Mammary epithelial cell (primary cell): ENCODE measurements around the gene OR8I2.

Experiments
- CTCF ChIP-seq, 2 donors: IDR thresholded peaks in 1 of 2; conservative IDR thresholded peaks in 1 of 2; 2 replicates each; pipeline ENCODE4 v1.5.1; 2011 to 2012; ENCODE audit warnings: inconsistent platforms in 2 of 2, low read length in 2 of 2, mild to moderate bottlenecking in 2 of 2, control low read depth in 1 of 2, low read depth in 1 of 2; ENCODE audit not compliant: insufficient read depth in 1 of 2; ENCODE audit errors: extremely low read depth in 1 of 2
- EZH2 ChIP-seq: IDR thresholded peaks from 2 replicates; pipeline ENCODE4 v1.6.1; 2012; ENCODE audit warnings: low read length, inconsistent platforms, borderline replicate concordance

DNA sequence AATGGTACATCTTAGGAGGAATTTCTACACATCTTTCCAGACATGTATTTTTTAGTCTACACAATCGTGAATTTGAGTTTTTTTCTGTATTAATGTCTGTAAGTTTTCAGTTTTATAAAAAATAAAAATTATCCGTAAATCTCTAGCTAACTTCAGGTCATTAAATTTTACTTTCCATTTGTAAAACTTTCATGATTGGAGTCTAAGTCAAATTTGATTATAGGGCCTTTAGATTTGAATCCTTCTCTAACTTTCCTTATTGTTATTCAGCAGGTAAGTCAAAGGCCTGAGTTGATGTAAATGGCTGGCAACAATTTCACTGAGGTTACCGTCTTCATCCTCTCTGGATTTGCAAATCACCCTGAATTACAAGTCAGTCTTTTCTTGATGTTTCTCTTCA lies at the start of gene OR8I2:
- TF ChIP-seq CTCF (conservative IDR thresholded peaks at IDR 0.05 in 1 of 2, IDR thresholded peaks at IDR 0.05 in 1 of 2; ENCODE audit: extremely low read depth in 1 of 2, insufficient read depth in 1 of 2, low read depth in 1 of 2, low read length in 2 of 2) (no peak), EZH2 (no peak)
